Measurements from ENCODE around the gene SMIM28.

- TF ChIP-seq POLR2A (IDR thresholded peaks at IDR 0.05) (no peak), CTCF (IDR thresholded peaks at IDR 0.05) (no peak)
These were observed 9.2 kb downstream of the SMIM28 start for GRCh38 chr6:138386897-138387296.

All from stomach (tissue), 4 donors.